H9 (cell line): ENCODE data around the gene CNTFR. TPM values are rescaled to one million over a fixed set of nuclear protein-coding genes. Genes with fewer than 3 reads are reported as not detected.

Source experiments
- DNase-seq: peaks from one replicate; pipeline ENCODE4 v3.0.0-alpha.2; 2017
- H2AFZ ChIP-seq: one replicate; pipeline ENCODE4 v1.6.1; 2013; ENCODE audit warnings: mild to moderate bottlenecking, low read length, control low read depth, moderate library complexity
- H2AK5ac ChIP-seq: 2 replicates; pipeline ENCODE4 v1.6.1; 2013; ENCODE audit warnings: low read length, control low read depth, mixed read lengths; ENCODE audit not compliant: insufficient read length
- H2BK120ac ChIP-seq: one replicate; pipeline ENCODE4 v1.6.1; 2013; ENCODE audit warnings: low read depth, mild to moderate bottlenecking, low read length, control low read depth, inconsistent platforms; ENCODE audit not compliant: poor library complexity, severe bottlenecking
- H2BK12ac ChIP-seq: 2 replicates; pipeline ENCODE4 v1.6.1; 2013; ENCODE audit warnings: low read length, control low read depth, mixed read lengths, low read depth; ENCODE audit not compliant: insufficient read length
- H2BK15ac ChIP-seq: 2 replicates; pipeline ENCODE4 v1.6.1; 2013; ENCODE audit warnings: low read depth, low read length, control low read depth
- H2BK20ac ChIP-seq: one replicate; pipeline ENCODE4 v1.6.1; 2013; ENCODE audit warnings: low read depth, mild to moderate bottlenecking, low read length, control low read depth, inconsistent platforms; ENCODE audit not compliant: poor library complexity, severe bottlenecking
- H2BK5ac ChIP-seq: 2 replicates; pipeline ENCODE4 v1.6.1; 2013; ENCODE audit warnings: low read length, control low read depth, mixed read lengths; ENCODE audit not compliant: insufficient read length
- H3K14ac ChIP-seq: 2 replicates; pipeline ENCODE4 v1.6.1; 2013; ENCODE audit warnings: low read length, control low read depth; ENCODE audit not compliant: insufficient read depth
- H3K18ac ChIP-seq: 2 replicates; pipeline ENCODE4 v1.6.1; 2013; ENCODE audit warnings: low read depth, mild to moderate bottlenecking, mixed read lengths, low read length, control low read depth; ENCODE audit not compliant: insufficient read length
- H3K23ac ChIP-seq: 2 replicates; pipeline ENCODE4 v1.6.1; 2013; ENCODE audit warnings: low read length, control low read depth, mixed read lengths, low read depth; ENCODE audit not compliant: insufficient read length
- H3K23me2 ChIP-seq: 2 replicates; pipeline ENCODE4 v1.6.1; 2013; ENCODE audit warnings: low read depth, mild to moderate bottlenecking, mixed read lengths, low read length, control low read depth; ENCODE audit not compliant: insufficient read length, poor library complexity, severe bottlenecking
- H3K27ac ChIP-seq: 2 replicates; pipeline ENCODE4 v1.5.1; 2013; ENCODE audit warnings: low read length, control low read depth, mixed read lengths, low read depth; ENCODE audit not compliant: insufficient read length
- H3K27me3 ChIP-seq: 2 replicates; pipeline ENCODE4 v1.6.1; 2013; ENCODE audit warnings: low read length, control low read depth, inconsistent platforms; ENCODE audit not compliant: insufficient read depth
- H3K4ac ChIP-seq: 2 replicates; pipeline ENCODE4 v1.6.1; 2013; ENCODE audit warnings: low read depth, mild to moderate bottlenecking, control low read depth, inconsistent platforms, low read length, moderate library complexity
- H3K4me1 ChIP-seq: 2 replicates; pipeline ENCODE4 v1.6.1; 2013; ENCODE audit warnings: low read length, control low read depth, inconsistent platforms; ENCODE audit not compliant: insufficient read depth
- H3K4me2 ChIP-seq: 2 replicates; pipeline ENCODE4 v1.6.1; 2013; ENCODE audit warnings: low read length, control low read depth, mixed read lengths; ENCODE audit not compliant: insufficient read length, insufficient read depth
- H3K56ac ChIP-seq: 2 replicates; pipeline ENCODE4 v1.6.1; 2013; ENCODE audit warnings: low read depth, mild to moderate bottlenecking, mixed read lengths, low read length, control low read depth; ENCODE audit not compliant: insufficient read length
- H3K79me1 ChIP-seq: 2 replicates; pipeline ENCODE4 v1.6.1; 2013; ENCODE audit warnings: low read depth, mild to moderate bottlenecking, moderate library complexity, low read length, control low read depth, inconsistent platforms; ENCODE audit not compliant: insufficient read depth, poor library complexity, severe bottlenecking
- H3K79me2 ChIP-seq: 2 replicates; pipeline ENCODE4 v1.6.1; 2013; ENCODE audit warnings: low read length, control low read depth, inconsistent platforms; ENCODE audit not compliant: insufficient read depth
- H3K9ac ChIP-seq: 2 replicates; pipeline ENCODE4 v1.6.1; 2013; ENCODE audit warnings: low read length, control low read depth, mixed read lengths; ENCODE audit not compliant: insufficient read length; ENCODE audit errors: extremely low read depth
- H3K9me3 ChIP-seq: one replicate; pipeline ENCODE4 v1.6.1; 2013; ENCODE audit warnings: low read depth, low read length, inconsistent platforms; ENCODE audit not compliant: control insufficient read depth
- H3T11ph ChIP-seq: one replicate; pipeline ENCODE4 v1.6.1; 2013; ENCODE audit warnings: mild to moderate bottlenecking, low read length, control low read depth, inconsistent platforms
- H4K20me1 ChIP-seq: one replicate; pipeline ENCODE4 v1.6.1; 2013; ENCODE audit not compliant: control insufficient read depth, insufficient read length, insufficient read depth
- H4K5ac ChIP-seq: 2 replicates; pipeline ENCODE4 v1.6.1; 2013; ENCODE audit warnings: low read depth, mild to moderate bottlenecking, mixed read lengths, low read length, control low read depth; ENCODE audit not compliant: insufficient read length
- H4K8ac ChIP-seq: replicated peaks from 2 replicates; pipeline ENCODE4 v1.6.1; 2013; ENCODE audit warnings: low read length, control low read depth, mixed read lengths, low read depth; ENCODE audit not compliant: insufficient read length
- H4K91ac ChIP-seq: 2 replicates; pipeline ENCODE4 v1.6.1; 2013; ENCODE audit warnings: low read depth, mild to moderate bottlenecking, moderate library complexity, mixed read lengths, low read length, control low read depth; ENCODE audit not compliant: insufficient read length
- H3K27ac Mint-ChIP-seq, 3 experiments: 2 replicates in 2 of 3; 3 replicates in 1 of 3; pipeline ENCODE4 v1.8.0; 2020 to 2021; ENCODE audit warnings: mixed read lengths in 3 of 3, mild to moderate bottlenecking in 1 of 3, moderate library complexity in 1 of 3
- H3K27me3 Mint-ChIP-seq: 2 replicates; pipeline ENCODE4 v1.8.0; 2021; ENCODE audit warnings: low read depth, mild to moderate bottlenecking, moderate library complexity, mixed read lengths
- H3K36me3 Mint-ChIP-seq, 3 experiments: 2 replicates in 2 of 3; 3 replicates in 1 of 3; pipeline ENCODE4 v1.8.0; 2020 to 2021; ENCODE audit warnings: low read depth in 3 of 3, mixed read lengths in 3 of 3; ENCODE audit not compliant: insufficient read depth in 1 of 3
- H3K4me1 Mint-ChIP-seq, 2 experiments: 2 replicates each; pipeline ENCODE4 v1.8.0; 2020; ENCODE audit warnings: mixed read lengths in 2 of 2
- H3K4me3 Mint-ChIP-seq, 2 experiments: 2 replicates in 1 of 2; 3 replicates in 1 of 2; pipeline ENCODE4 v1.8.0; 2020 to 2021; ENCODE audit warnings: mild to moderate bottlenecking in 2 of 2, mixed read lengths in 2 of 2, moderate library complexity in 1 of 2
- H3K9me3 Mint-ChIP-seq, 2 experiments: 2 replicates in 1 of 2; 3 replicates in 1 of 2; pipeline ENCODE4 v1.8.0; 2020; ENCODE audit warnings: mild to moderate bottlenecking in 2 of 2, mixed read lengths in 2 of 2, moderate library complexity in 1 of 2
- CTCF ChIP-seq: fragments of 200-600 bp; sonication (generic); conservative IDR thresholded peaks from 3 replicates; pipeline ENCODE4 v1.8.0; 2021; ENCODE audit warnings: antibody characterized with exemption, mild to moderate bottlenecking
- WGBS: extraction: QIAGEN DNeasy Blood & Tissue Kit; methylation state at CpG from one replicate; pipeline ENCODE4 v1.1.7; 2013; ENCODE audit warnings: missing lambda C conversion rate, low lambda C conversion rate, mixed read lengths; ENCODE audit not compliant: insufficient read length; ENCODE audit errors: extremely low coverage; 5-methylcytosine and 5-hydroxymethylcytosine counted together
- total RNA-seq: library from RNA; stranded (reverse); gene quantifications from 2 replicates; pipeline ENCODE4 v1.2.1, GENCODE V29; 2021

CNTFR gene
- total RNA-seq, 1 experiment from 2014 or later: 0.55 TPM

GRCh38 chr9:34557426-34558321 lies 31.9 kb downstream of the CNTFR start:
- no peak overlapping the region for H3K4me3 Mint-ChIP-seq
- no peaks in the 10 kb centered on the region for H3K23me2 ChIP-seq
- H3K36me3 Mint-ChIP-seq: no peaks in the 10 kb centered on the region
- H3K9me3 ChIP-seq: no peaks in the 10 kb centered on the region
- no peaks in the 10 kb centered on the region for H3K27me3 ChIP-seq
- no CpG with 5 or more reads among the region's 19 CpGs for WGBS
- no peak for TF ChIP-seq CTCF
- no peak overlapping the region for H2BK12ac ChIP-seq
- H3K4me1 ChIP-seq: peaks cover 13% of the 10 kb centered on the region; the same call in 1 of the 2 replicates
- no peak overlapping the region for H2BK20ac ChIP-seq
- no peak overlapping the region for H2BK15ac ChIP-seq
- H3K14ac ChIP-seq: no peak overlapping the region
- no peaks in the 10 kb centered on the region for H3K79me2 ChIP-seq
- H2BK120ac ChIP-seq: no peak overlapping the region
- no peak overlapping the region for H3K4me2 ChIP-seq
- no peak overlapping the region for H3K9ac ChIP-seq
- no peaks in the 10 kb centered on the region for H3K79me1 ChIP-seq
- H3K9me3 Mint-ChIP-seq: peaks cover 0 to 2% of the 10 kb centered on the region in 2 experiments; a peak in 1 of 5 replicates
- H3K4me1 Mint-ChIP-seq: peaks cover 36 to 46% of the 10 kb centered on the region in 2 experiments
- H4K20me1 ChIP-seq: no peaks in the 10 kb centered on the region
- H4K5ac ChIP-seq: no peak overlapping the region
- peaks cover 7% of the 10 kb centered on the region for H3K27me3 Mint-ChIP-seq
- no peak overlapping the region for H4K91ac ChIP-seq
- H2BK5ac ChIP-seq: no peak overlapping the region
- H3K18ac ChIP-seq: no peak overlapping the region
- DNase-seq: no peak
- H3K4ac ChIP-seq: no peak overlapping the region
- H3K56ac ChIP-seq: no peak overlapping the region
- no peak overlapping the region for H3K27ac ChIP-seq
- no peak overlapping the region for H2AFZ ChIP-seq
- H4K8ac ChIP-seq: no peak overlapping the region
- H2AK5ac ChIP-seq: no peak overlapping the region
- no peak overlapping the region for H3T11ph ChIP-seq
- no peak overlapping the region for H3K23ac ChIP-seq
- H3K27ac Mint-ChIP-seq: no peak overlapping the region; a peak in 1 of 7 replicates
